Measurements from ENCODE around the gene LAMB3. TPM values are rescaled to one million over a fixed set of nuclear protein-coding genes. Genes with fewer than 3 reads are reported as not detected.

Gene LAMB3
- total RNA-seq, 1 donor from 2014 or later = 17.0 TPM

GRCh38 chr1:209629621-209630382 is 22.4 kb downstream of the LAMB3 start:
- TF ChIP-seq CTCF (conservative IDR thresholded peaks at IDR 0.05) = no peak
- Mint-ChIP-seq H3K4me3 (no peak overlapping the region), H3K36me3 (peaks cover under 1% of the 10 kb centered on the region), H3K27me3 (peaks cover 9% of the 10 kb centered on the region), H3K9me3 (no peaks in the 10 kb centered on the region), H3K27ac (no peak overlapping the region), H3K4me1 (ENCODE audit: unreplicated experiment) (no peaks in the 10 kb centered on the region)
- no peak for DNase-seq (ENCODE audit: extremely low spot score, unreplicated experiment)

- H3K9me3 Mint-ChIP-seq = no peaks in the 10 kb centered on the region
- no peaks in the 10 kb centered on the region for H3K36me3 Mint-ChIP-seq
- H3K27ac Mint-ChIP-seq = no peak overlapping the region
- DNase-seq (ENCODE audit: extremely low spot score, unreplicated experiment) = no peak
- H3K4me1 Mint-ChIP-seq (ENCODE audit: unreplicated experiment) = no peaks in the 10 kb centered on the region
- no peak overlapping the region for H3K4me3 Mint-ChIP-seq
- peaks cover 16% of the 10 kb centered on the region for H3K27me3 Mint-ChIP-seq
- no peak for TF ChIP-seq CTCF (conservative IDR thresholded peaks at IDR 0.05)
These were observed 23.5 kb downstream of the LAMB3 start for GRCh38 chr1:209628618-209629299.

DNA sequence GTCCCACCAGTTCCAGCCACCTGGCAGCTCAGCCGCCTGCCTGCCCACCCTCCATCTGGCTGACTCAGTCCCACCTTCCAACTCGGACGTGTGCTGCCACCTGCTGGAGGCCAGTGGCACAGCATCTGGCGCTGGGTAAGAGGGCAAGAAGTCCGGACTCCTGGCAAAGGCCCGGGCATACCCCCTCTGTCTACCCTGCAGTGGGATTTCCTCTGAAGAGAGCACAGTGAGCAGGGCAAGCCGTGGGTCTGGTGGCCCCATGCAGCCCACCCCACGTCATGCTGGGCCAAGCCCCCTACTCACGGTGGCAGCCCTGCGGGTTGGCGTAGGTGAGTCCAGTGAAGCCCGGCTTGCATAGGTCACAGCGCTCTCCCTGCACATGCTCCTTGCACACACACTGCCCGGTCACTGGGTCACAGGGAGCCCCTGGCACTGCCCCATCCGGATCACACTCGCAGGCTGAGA is 24.5 kb downstream of the LAMB3 start:
- no peaks in the 10 kb centered on the region for H3K36me3 Mint-ChIP-seq
- no peak overlapping the region for H3K27ac Mint-ChIP-seq
- no peaks in the 10 kb centered on the region for H3K9me3 Mint-ChIP-seq
- DNase-seq (ENCODE audit: extremely low spot score, unreplicated experiment) = peak; percentile 85
- no peaks in the 10 kb centered on the region for H3K4me1 Mint-ChIP-seq (ENCODE audit: unreplicated experiment)
- no peak overlapping the region for H3K4me3 Mint-ChIP-seq
- TF ChIP-seq CTCF (conservative IDR thresholded peaks at IDR 0.05) = peak; percentile 98
- peaks cover 16% of the 10 kb centered on the region for H3K27me3 Mint-ChIP-seq

DNA sequence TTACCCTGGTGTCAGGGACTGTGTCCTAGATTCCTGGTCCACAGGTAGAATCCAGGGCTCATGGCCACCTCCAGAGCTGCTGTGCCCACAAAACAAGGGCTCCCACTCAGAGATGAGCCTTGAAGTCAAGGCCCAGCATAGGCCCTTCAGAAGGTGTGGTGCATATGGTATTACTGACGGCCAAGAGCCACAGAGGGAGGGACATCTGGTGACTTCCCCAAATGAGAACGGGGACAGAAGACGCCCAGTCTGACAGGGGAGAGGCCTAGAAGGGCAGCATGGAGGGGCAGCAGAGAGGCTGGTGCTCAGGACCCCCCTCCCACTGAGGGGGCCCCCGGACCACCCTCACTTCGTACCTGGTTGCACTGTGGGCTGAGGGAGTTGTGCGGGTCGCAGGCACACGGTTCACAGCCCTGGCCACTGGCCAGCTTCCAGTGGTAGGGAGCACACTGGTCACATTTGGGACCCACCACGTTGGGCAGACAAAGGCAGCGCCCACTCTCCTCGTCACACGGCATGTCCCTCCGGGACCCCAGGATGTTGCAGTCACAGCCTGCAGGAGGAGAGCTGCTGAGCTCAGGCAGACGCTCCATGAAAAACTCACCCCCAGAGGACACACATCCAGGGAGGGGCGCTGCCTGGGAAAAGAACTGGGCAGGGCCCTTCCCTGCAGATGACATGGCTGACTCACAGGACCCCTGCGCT is 25.0 kb downstream of the LAMB3 start:
- Mint-ChIP-seq H3K4me1 (ENCODE audit: unreplicated experiment) (peaks cover under 1% of the 10 kb centered on the region), H3K4me3 (no peak overlapping the region), H3K36me3 (no peaks in the 10 kb centered on the region), H3K27ac (no peak overlapping the region), H3K9me3 (no peaks in the 10 kb centered on the region), H3K27me3 (peaks cover 16% of the 10 kb centered on the region)
- TF ChIP-seq CTCF (conservative IDR thresholded peaks at IDR 0.05) = no peak
- DNase-seq (ENCODE audit: extremely low spot score, unreplicated experiment) = no peak

- DNase-seq (ENCODE audit: extremely low spot score, unreplicated experiment) = no peak
- H3K9me3 Mint-ChIP-seq = no peaks in the 10 kb centered on the region
- H3K27me3 Mint-ChIP-seq = peaks cover 12% of the 10 kb centered on the region
- H3K36me3 Mint-ChIP-seq = no peaks in the 10 kb centered on the region
- no peak for TF ChIP-seq CTCF (conservative IDR thresholded peaks at IDR 0.05)
- no peak overlapping the region for H3K4me3 Mint-ChIP-seq
- no peak overlapping the region for H3K27ac Mint-ChIP-seq
- peaks cover 7% of the 10 kb centered on the region for H3K4me1 Mint-ChIP-seq (ENCODE audit: unreplicated experiment)
These were observed 25.7 kb downstream of the LAMB3 start for GRCh38 chr1:209626346-209627026.

All from type B pancreatic cell (in vitro differentiated cells).